HG02798 (cell line): ENCODE data around the gene TMEM167A.

Experiments used
- ATAC-seq: cut with Tn5 transposase; IDR thresholded peaks from one replicate; pipeline ENCODE4 v1.9.1; 2021; ENCODE audit warnings: mild to moderate bottlenecking; ENCODE audit not compliant: unreplicated experiment, poor library complexity

Gene TMEM167A

GRCh38 chr5:83038924-83039323 is 38.3 kb downstream of the TMEM167A start:
- no peak for ATAC-seq

GRCh38 chr5:83036991-83037575 is 40.1 kb downstream of the TMEM167A start:
- no peak for ATAC-seq

- ATAC-seq, result no peak
Observed at GRCh38 chr5:83035373-83036100, 41.7 kb downstream of the TMEM167A start.

- ATAC-seq, result no peak
Observed at GRCh38 chr5:83034528-83035207, 42.5 kb downstream of the TMEM167A start.

GRCh38 chr5:83034036-83034435 is 43.2 kb downstream of the TMEM167A start:
- ATAC-seq, result no peak

- no peak for ATAC-seq
Observed at GRCh38 chr5:83031381-83031780, 45.8 kb downstream of the TMEM167A start.

- no peak for ATAC-seq
Observed at GRCh38 chr5:83029912-83030311, 47.3 kb downstream of the TMEM167A start.

GRCh38 chr5:83026930-83027687 is 50.1 kb downstream of the TMEM167A start:
- peak; percentile 74 for ATAC-seq

GRCh38 chr5:83026516-83026915 is 50.7 kb downstream of the TMEM167A start:
- no peak for ATAC-seq

- ATAC-seq, result no peak
Observed at GRCh38 chr5:83025690-83026478, 51.3 kb downstream of the TMEM167A start.

GRCh38 chr5:83022334-83022733 is 54.9 kb downstream of the TMEM167A start:
- no peak for ATAC-seq

GRCh38 chr5:83015676-83016075 is 61.5 kb downstream of the TMEM167A start:
- ATAC-seq, result no peak

- peak; percentile 99 for ATAC-seq
Observed at GRCh38 chr5:83011985-83012384, 65.2 kb downstream of the TMEM167A start.

GRCh38 chr5:83009408-83009807 is 67.8 kb downstream of the TMEM167A start:
- no peak for ATAC-seq

- ATAC-seq, result no peak
Observed at GRCh38 chr5:83007755-83008154, 69.4 kb downstream of the TMEM167A start.

- no peak for ATAC-seq
Observed at GRCh38 chr5:83006683-83007283, 70.4 kb downstream of the TMEM167A start.

GRCh38 chr5:83003791-83004190 is 73.4 kb downstream of the TMEM167A start:
- ATAC-seq, result no peak
